Dendritic cell treated with granulocyte-macrophage colony-stimulating factor and Interleukin-4, amounts not matched to agents 40 ng/mL and 50 ng/mL, for 4 days (primary cell): ENCODE results near the gene HORMAD2.
"Not testable (repeated sequence)": the region's sequence is repeated elsewhere in the genome, so short reads cannot be mapped to it uniquely, and the experiment has no call there.

Experiments
- H3K27ac Mint-ChIP-seq: one replicate; pipeline ENCODE4 v1.8.0; 2022; ENCODE audit warnings: mild to moderate bottlenecking, mixed read lengths
- H3K27me3 Mint-ChIP-seq: one replicate; pipeline ENCODE4 v1.8.0; 2022; ENCODE audit warnings: mild to moderate bottlenecking, mixed read lengths
- H3K36me3 Mint-ChIP-seq: one replicate; pipeline ENCODE4 v1.8.0; 2022; ENCODE audit warnings: low read depth, mixed read lengths
- H3K4me1 Mint-ChIP-seq: one replicate; pipeline ENCODE4 v1.8.0; 2022; ENCODE audit warnings: low read depth, mixed read lengths
- H3K4me3 Mint-ChIP-seq: one replicate; pipeline ENCODE4 v1.8.0; 2022; ENCODE audit warnings: mild to moderate bottlenecking, moderate library complexity, mixed read lengths
- H3K9me3 Mint-ChIP-seq: one replicate; pipeline ENCODE4 v1.8.0; 2022; ENCODE audit warnings: mixed read lengths
- intact Hi-C: fragments of 100-400 bp; cut with micrococcal nuclease; formaldehyde crosslinking; loops from one replicate; pipeline ENCODE4 v1.15.0; 2022

Gene HORMAD2

GRCh38 chr22:30198152-30198825, 118.0 kb downstream of the HORMAD2 start:
- no peaks in the 10 kb centered on the region for H3K36me3 Mint-ChIP-seq
- intact Hi-C loops: no loop called here
- H3K4me3 Mint-ChIP-seq: no peak overlapping the region
- H3K27me3 Mint-ChIP-seq: no peaks in the 10 kb centered on the region
- H3K9me3 Mint-ChIP-seq: no peaks in the 10 kb centered on the region
- peaks cover 45% of the 10 kb centered on the region for H3K4me1 Mint-ChIP-seq
- no peak overlapping the region for H3K27ac Mint-ChIP-seq

GRCh38 chr22:30198921-30199320, 118.7 kb downstream of the HORMAD2 start:
- Mint-ChIP-seq H3K9me3 (no peaks in the 10 kb centered on the region), H3K27me3 (no peaks in the 10 kb centered on the region), H3K4me3 (no peak overlapping the region), H3K4me1 (peaks cover 38% of the 10 kb centered on the region), H3K27ac (no peak overlapping the region), H3K36me3 (no peaks in the 10 kb centered on the region)
- intact Hi-C loops: no loop called here

DNA sequence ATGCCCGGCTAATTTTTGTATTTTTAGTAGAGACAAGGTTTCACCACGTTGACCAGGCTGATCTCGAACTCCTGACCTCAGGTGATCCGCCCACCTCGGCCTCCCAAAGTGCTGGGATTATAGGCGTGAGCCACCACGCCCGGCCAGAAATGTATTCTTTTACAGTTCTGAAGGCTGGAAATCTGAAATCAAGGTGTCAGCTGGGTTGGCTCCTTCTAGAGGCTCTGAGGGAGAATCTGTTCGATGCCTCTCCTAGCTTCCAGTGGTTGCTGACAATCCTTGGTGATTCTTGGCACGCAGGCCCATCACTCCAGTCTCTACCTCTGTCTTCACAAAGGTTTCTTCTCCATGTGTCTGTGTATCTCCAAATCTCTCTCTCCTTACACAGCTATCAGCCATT, 120.6 kb downstream of the HORMAD2 start:
- intact Hi-C loops, H3K27me3 Mint-ChIP-seq, H3K4me3 Mint-ChIP-seq, H3K9me3 Mint-ChIP-seq, H3K27ac Mint-ChIP-seq, H3K36me3 Mint-ChIP-seq: not testable (repeated sequence)
- peaks cover 27% of the 10 kb centered on the region for H3K4me1 Mint-ChIP-seq

DNA sequence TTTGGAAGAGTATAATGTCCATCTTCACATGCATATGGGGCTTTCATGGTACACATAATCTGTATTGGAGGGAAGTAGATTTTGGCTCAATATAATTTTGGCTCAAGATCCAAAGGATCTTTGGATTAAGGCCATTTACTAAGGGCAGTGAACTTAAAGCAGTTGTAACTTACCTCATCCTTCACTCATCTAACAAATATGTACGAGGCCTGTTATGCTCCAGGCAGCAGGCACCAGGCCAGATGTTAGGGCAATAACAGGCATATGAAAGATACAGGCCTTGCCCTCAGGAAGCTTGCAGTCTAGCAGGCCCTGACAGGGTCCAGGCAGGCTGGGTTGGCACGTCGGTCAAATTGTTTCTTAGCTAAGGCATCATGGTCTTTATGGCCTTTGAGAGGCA, 121.7 kb downstream of the HORMAD2 start:
- intact Hi-C loops: no loop called here
- no peaks in the 10 kb centered on the region for H3K36me3 Mint-ChIP-seq

GRCh38 chr22:30202531-30203006, 122.3 kb downstream of the HORMAD2 start:
- intact Hi-C loops: no loop called here
- no peak overlapping the region for H3K27ac Mint-ChIP-seq

More for the DNA sequence above, 121.7 kb downstream of the HORMAD2 start:
- no peak overlapping the region for H3K4me3 Mint-ChIP-seq
- peaks cover 20% of the 10 kb centered on the region for H3K4me1 Mint-ChIP-seq
- no peaks in the 10 kb centered on the region for H3K27me3 Mint-ChIP-seq
- H3K27ac Mint-ChIP-seq: no peak overlapping the region
- no peaks in the 10 kb centered on the region for H3K9me3 Mint-ChIP-seq

DNA sequence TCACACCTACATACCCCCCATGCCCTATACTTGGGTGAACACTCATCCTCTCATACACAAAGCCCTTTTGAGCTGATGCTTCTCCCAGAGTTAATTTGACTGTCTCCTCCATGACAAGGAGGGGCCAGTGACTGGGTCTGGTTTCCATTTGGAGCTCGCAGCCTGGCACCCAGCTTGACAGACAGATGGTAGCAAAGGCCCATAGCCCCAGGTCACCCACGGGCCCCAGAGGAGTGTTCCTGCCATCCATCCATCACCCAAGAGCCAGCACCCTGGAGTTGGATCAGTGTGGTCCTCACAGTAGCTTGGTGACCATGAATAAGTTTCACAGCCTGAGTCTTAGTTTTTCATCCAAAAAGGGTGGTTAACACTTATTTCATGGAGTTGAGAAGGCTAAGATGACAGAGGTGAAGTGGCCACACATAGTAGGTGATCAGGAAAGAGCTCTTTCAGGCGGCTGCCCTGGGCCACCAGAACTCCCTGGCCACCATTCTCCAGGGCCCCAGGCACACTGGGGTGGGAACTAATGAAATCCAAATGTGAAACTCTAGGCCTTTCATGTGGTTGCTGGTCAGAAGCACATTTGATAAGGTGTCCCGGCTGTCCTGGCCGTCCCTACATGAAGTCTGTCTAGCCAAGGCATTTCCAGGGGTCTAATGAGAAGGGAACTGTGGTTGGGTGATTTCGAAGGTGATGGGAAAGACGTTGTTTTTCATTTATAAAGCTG, 123.9 kb downstream of the HORMAD2 start:
- Mint-ChIP-seq H3K9me3 (no peaks in the 10 kb centered on the region), H3K4me1 (peaks cover 22% of the 10 kb centered on the region), H3K27ac (no peak overlapping the region), H3K36me3 (no peaks in the 10 kb centered on the region), H3K4me3 (no peak overlapping the region), H3K27me3 (no peaks in the 10 kb centered on the region)
- intact Hi-C loops: no loop called here

More at GRCh38 chr22:30202531-30203006, 122.3 kb downstream of the HORMAD2 start:
- Mint-ChIP-seq H3K9me3 (no peaks in the 10 kb centered on the region), H3K27me3 (no peaks in the 10 kb centered on the region), H3K36me3 (no peaks in the 10 kb centered on the region), H3K4me1 (peaks cover 18% of the 10 kb centered on the region), H3K4me3 (no peak overlapping the region)

DNA sequence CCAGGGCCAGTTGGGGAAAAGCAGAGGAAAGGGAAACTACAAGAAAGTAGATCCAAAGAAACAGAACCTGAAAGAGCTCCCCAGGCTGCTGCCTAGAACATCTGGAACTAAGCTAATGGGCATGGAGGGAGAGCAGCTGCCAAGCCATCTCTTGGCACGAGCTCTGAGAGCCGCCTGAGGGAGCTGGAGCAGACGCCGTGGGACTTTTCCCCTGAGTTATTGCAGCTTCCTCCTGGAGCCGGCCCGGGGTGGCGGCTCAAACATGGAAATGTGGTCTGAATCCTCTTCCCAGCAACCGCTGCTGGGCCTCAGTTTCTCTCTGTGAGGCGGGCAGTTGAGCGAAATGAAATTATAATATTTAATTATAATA, 124.5 kb downstream of the HORMAD2 start:
- H3K4me1 Mint-ChIP-seq: peaks cover 24% of the 10 kb centered on the region
- no peak overlapping the region for H3K4me3 Mint-ChIP-seq
- intact Hi-C loops: no loop called here
- H3K36me3 Mint-ChIP-seq: no peaks in the 10 kb centered on the region
- H3K27ac Mint-ChIP-seq: no peak overlapping the region
- H3K9me3 Mint-ChIP-seq: no peaks in the 10 kb centered on the region
- peaks cover 2% of the 10 kb centered on the region for H3K27me3 Mint-ChIP-seq

DNA sequence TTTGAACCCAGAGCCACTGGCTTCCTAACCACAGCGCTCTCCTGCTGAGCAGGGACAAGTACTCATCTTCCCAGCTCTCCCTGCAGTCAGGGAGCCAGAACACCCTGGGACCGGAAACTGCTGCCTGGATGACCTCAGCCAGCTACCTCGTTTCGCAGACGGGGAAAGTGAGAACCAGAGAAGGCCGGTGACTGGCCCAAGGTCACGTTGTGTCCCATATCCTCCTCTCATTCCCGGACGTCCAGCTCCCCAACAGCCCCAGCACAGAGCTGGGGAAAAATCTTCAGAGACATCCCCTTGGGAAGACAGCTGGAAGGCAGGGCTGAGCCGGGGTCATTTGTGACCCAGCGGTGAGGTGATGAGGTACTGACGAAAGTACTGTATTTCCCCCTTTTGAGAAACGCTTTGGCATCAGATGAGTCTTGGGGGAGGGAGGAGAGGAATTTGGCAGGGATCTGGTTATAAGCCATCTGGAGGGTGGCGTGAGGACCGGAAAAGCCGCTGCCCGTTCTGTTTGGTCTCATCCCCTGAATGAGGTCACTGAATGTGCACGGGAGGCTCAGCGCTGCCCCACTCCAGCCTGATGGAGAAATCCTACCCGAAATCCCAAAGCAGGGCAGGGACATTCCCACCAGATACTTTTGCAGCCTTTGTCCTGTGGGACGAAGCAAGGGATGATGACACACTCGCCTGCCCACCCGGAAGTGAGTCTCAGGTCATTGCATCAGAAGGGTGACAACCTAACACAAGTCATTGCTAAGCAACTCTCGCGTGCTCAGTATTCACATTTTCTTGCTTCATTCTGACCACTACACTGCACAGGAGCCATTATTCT, 125.2 kb downstream of the HORMAD2 start:
- no peak overlapping the region for H3K4me3 Mint-ChIP-seq
- H3K27me3 Mint-ChIP-seq: peaks cover 7% of the 10 kb centered on the region
- intact Hi-C loops: no loop called here
- peaks cover 31% of the 10 kb centered on the region for H3K4me1 Mint-ChIP-seq
- H3K9me3 Mint-ChIP-seq: no peaks in the 10 kb centered on the region
- H3K36me3 Mint-ChIP-seq: no peaks in the 10 kb centered on the region
- no peak overlapping the region for H3K27ac Mint-ChIP-seq

DNA sequence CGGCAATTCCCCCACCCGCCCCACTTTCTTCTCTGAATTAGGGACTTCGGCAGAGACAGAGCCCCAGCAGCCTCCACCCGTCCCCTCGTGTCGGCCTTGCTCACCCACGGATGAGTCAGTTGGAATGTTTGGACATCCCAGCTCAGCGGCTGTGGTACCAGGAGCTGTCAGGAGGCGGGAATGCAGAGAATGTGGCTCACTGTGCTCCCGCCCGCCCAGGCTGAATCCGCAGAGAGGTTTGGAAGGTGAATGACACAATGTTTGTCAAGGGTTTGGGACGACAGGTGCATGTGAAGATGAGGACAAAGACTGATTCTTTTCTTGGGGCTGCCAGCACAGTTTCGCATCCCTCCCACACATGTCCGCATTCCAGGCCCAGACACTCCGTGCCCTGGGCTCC, 126.7 kb downstream of the HORMAD2 start:
- H3K4me3 Mint-ChIP-seq: no peak overlapping the region
- no peaks in the 10 kb centered on the region for H3K9me3 Mint-ChIP-seq
- intact Hi-C loops: no loop called here

GRCh38 chr22:30208631-30209603, 128.7 kb downstream of the HORMAD2 start:
- H3K4me1 Mint-ChIP-seq: peaks cover 47% of the 10 kb centered on the region
- intact Hi-C loops: no loop called here
- no peaks in the 10 kb centered on the region for H3K36me3 Mint-ChIP-seq
- H3K27ac Mint-ChIP-seq: no peak overlapping the region
- no peak overlapping the region for H3K4me3 Mint-ChIP-seq
- no peaks in the 10 kb centered on the region for H3K9me3 Mint-ChIP-seq
- peaks cover 7% of the 10 kb centered on the region for H3K27me3 Mint-ChIP-seq

More for the DNA sequence above, 126.7 kb downstream of the HORMAD2 start:
- Mint-ChIP-seq H3K27me3 (peaks cover 7% of the 10 kb centered on the region), H3K36me3 (no peaks in the 10 kb centered on the region), H3K4me1 (peaks cover 37% of the 10 kb centered on the region), H3K27ac (no peak overlapping the region)

- Mint-ChIP-seq H3K36me3 (no peaks in the 10 kb centered on the region), H3K27me3 (peaks cover 8% of the 10 kb centered on the region), H3K27ac (no peak overlapping the region), H3K4me1 (peaks cover 47% of the 10 kb centered on the region), H3K4me3 (no peak overlapping the region), H3K9me3 (no peaks in the 10 kb centered on the region)
- intact Hi-C loops: loop anchor here (10.0 kb wide), 1 partner anchor 55 kb away; no protein-coding TSS in a partner anchor
Observed at GRCh38 chr22:30209642-30210041, 129.4 kb downstream of the HORMAD2 start.

GRCh38 chr22:30210235-30210909, 130.1 kb downstream of the HORMAD2 start:
- H3K9me3 Mint-ChIP-seq: no peaks in the 10 kb centered on the region
- H3K4me1 Mint-ChIP-seq: peaks cover 47% of the 10 kb centered on the region
- peaks cover 16% of the 10 kb centered on the region for H3K27me3 Mint-ChIP-seq
- no peaks in the 10 kb centered on the region for H3K36me3 Mint-ChIP-seq
- peak overlapping the region; percentile 21 for H3K27ac Mint-ChIP-seq
- intact Hi-C loops: loop anchor here (10.0 kb wide), 1 partner anchor 56 kb away; no protein-coding TSS in a partner anchor
- H3K4me3 Mint-ChIP-seq: no peak overlapping the region
